RWPE1 (cell line): Measurements from ENCODE around the gene ACOT7.

Experiments
- CTCF ChIA-PET: fragments of 350-600 bp; sonication (Branson Sonifier 250); formaldehyde crosslinking; extraction: SDS; loops from one replicate; lab custom pipeline; 2021; lab: Yijun Ruan, JAX
- POLR2A ChIA-PET: fragments of 400-600 bp; formaldehyde crosslinking; extraction: SDS; loops from one replicate; lab custom pipeline; 2020; ENCODE audit warnings: antibody characterized with exemption; ENCODE audit not compliant: low non-redundant PET; lab: Yijun Ruan, JAX
- DNase-seq: peaks from one replicate; pipeline ENCODE4 v3.0.0; 2012; ENCODE audit warnings: low spot score
- H3K27ac ChIP-seq: fragments of 450-650 bp; 2 replicates; pipeline ENCODE4 v1.5.1; 2017
- CTCF ChIP-seq: fragments of 450-650 bp; conservative IDR thresholded peaks from 2 replicates; pipeline ENCODE4 v1.5.1; 2017; ENCODE audit warnings: low read depth, mild to moderate bottlenecking

ACOT7 gene

DNA sequence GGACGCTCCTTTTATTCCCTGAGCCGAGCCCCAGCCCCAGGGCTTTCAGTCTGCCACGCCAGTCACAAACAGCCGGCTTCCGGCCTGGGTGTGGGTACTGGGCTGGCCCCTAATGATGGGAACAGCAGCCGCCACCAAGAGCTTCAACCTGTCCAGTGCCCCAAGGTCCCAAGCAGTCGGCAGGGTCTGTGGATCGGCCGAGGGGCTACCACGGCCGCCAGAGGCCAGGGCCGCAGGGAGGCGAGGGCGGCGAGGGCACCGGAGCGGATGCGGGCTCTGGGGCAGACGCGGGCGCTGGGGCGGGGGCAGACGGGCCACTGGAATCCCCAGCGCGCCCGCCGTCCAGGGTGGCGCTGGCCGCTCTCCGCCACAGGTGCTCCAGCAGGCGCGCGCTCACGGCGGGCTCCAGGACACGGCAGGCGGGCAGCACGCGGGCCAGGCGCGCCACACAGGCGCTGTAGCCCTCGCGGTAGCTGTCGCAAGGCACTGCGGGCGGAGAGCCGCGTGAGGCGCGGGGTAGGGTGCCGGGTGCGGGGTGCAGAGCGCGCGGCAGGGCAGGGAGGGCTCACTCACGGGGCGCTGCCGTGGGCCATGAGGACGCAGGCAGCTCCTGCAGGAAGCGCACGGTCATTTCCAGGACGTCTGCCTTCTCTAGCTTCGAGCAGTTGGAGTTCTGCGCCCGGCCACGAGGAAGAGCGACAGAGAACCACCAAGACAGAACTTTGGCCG, 25.3 kb upstream of the ACOT7 start:
- peak overlapping the region; percentile 66 for H3K27ac ChIP-seq
- TF ChIP-seq CTCF: no peak
- ChIA-PET POLR2A (interaction anchor here (0.5 kb wide), 1 partner anchor 10 kb away, joined by 3 read pairs; no protein-coding TSS in a partner anchor), CTCF (interaction anchor here (0.6 to 6.8 kb wide), 3 partner anchors 20 to 71 kb away, joined by 3 to 85 read pairs (median 9); no protein-coding TSS in a partner anchor)
- DNase-seq: no peak

DNA sequence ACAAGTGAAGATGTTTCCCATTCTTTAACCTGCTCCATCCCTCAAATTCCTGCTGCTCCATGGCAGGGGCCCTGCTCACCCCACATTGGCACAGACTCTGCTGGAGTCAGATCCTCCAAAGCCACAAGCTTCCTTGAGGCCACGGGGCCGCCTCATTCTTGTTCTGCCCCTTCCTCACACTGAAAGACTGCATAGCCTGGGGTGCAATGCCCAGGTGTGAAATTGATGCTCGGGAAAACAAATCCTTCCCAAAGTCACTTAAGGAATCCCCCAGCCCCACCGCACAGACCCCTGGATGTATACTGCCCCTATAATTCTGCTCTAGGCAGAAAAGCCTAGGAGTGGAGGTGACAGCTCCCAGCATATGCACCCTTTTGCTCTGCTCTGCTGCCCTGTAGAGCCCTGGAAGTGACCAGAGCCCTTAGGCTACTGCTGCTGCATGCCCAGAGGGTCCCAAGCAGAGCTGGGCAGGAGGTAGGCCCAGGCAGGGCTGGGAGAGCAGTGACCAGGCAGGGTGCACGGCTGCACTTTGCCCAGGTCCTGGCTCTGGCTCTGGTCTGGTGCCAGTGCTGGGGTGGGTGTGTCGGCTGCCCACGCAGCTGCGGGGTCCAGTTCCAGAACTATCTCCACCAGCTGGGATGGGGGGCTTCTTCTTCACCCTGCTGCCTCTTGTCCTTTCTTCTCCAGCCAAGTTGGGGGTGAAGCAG, 24.5 kb upstream of the ACOT7 start:
- DNase-seq: no peak
- ChIA-PET CTCF (interaction anchor here (0.6 to 6.8 kb wide), 3 partner anchors 21 to 71 kb away, joined by 3 to 85 read pairs (median 4); no protein-coding TSS in a partner anchor), POLR2A (no interaction called here)
- TF ChIP-seq CTCF: no peak
- H3K27ac ChIP-seq: peak overlapping the region; percentile 97; the same call in 1 of the 2 replicates

- peak overlapping the region; percentile 97 for H3K27ac ChIP-seq
- CTCF ChIA-PET: no interaction called here
- no peak for TF ChIP-seq CTCF
- POLR2A ChIA-PET: interaction anchor here (0.5 kb wide), 1 partner anchor 163 kb away, joined by 3 read pairs; the partner anchor contains the start of gene ZBTB48
- no peak for DNase-seq
Observed at GRCh38 chr1:6416906-6417305, 23.3 kb upstream of the ACOT7 start.

- H3K27ac ChIP-seq: peak overlapping the region; percentile 97
- no peak for TF ChIP-seq CTCF
- DNase-seq: no peak
- ChIA-PET CTCF (no interaction called here), POLR2A (interaction anchor here (0.5 kb wide), 1 partner anchor 163 kb away, joined by 3 read pairs; the partner anchor contains the start of gene ZBTB48)
Observed at GRCh38 chr1:6416295-6416656, 22.7 kb upstream of the ACOT7 start.

DNA sequence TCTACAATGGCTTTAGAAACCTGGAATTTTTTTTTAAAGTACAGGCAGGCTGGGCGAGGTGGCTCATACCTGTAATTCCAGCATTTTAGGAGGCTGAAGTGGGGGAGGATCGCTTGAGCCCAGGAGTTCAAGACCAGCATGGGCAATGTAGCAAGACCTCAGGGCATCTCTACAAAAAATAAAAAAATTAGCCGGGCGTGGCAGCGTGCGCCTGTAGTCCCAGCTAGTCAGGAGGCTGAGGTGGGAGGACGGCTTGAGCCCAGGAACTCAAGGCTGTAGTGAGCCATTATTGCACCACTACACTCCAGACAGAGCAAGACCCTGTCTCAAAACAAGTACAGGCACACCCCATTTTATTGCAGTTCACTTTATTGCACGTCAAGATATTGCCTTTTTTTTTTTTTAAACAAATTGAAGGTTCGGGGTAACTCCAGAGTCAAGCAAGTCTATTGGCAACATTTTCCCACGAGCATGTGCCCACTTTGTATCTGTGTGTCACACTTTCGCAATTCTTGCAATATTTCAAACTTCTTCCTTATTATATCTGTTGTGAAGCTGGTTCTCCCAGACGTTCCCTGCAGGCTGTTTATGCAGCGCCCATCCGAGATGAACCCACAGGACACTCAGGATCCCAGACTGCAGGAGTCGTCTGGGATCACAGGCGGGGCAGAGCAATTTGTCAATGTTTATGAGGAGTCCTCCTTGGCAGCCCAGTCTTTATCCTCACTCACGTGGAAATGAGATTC, 21.5 kb upstream of the ACOT7 start:
- CTCF ChIA-PET: interaction anchor here (0.6 to 1.6 kb wide), 6 partner anchors 8 to 77 kb away, joined by 3 to 10 read pairs (median 6); partner anchors contain the start of gene PLEKHG5
- no peak for TF ChIP-seq CTCF
- H3K27ac ChIP-seq: peak overlapping the region; percentile 97
- no peak for DNase-seq
- POLR2A ChIA-PET: interaction anchor here (0.5 to 0.7 kb wide), 3 partner anchors 12 to 45 kb away, joined by 3 read pairs; no protein-coding TSS in a partner anchor

DNA sequence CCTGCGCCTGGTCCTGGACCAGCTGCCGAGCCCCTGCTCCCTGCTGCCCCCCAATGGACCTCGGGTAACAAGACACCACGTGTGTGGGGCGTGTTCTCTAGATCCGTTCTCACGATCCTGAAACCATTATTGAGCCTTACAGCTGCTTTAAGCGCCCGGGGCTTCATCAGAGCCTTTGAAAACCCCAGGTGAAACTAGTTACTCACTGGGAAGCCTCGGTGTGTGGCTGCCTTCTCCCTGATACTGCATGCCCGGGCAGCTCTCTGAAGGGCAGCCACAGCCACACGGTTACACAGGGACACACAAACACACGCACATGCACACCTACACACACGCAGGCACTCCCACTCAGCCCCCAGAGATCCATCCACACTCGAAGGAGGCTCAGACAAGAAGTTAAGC, 20.9 kb upstream of the ACOT7 start:
- peak; percentile 89 for DNase-seq

More for the DNA sequence above, 20.9 kb upstream of the ACOT7 start:
- CTCF ChIA-PET: interaction anchor here (0.7 to 1.6 kb wide), 7 partner anchors 9 to 170 kb away, joined by 3 to 10 read pairs (median 5); partner anchors contain the start of gene PLEKHG5
- peak overlapping the region; percentile 97 for H3K27ac ChIP-seq
- peak; percentile 79 for TF ChIP-seq CTCF
- POLR2A ChIA-PET: interaction anchor here (0.7 kb wide), 1 partner anchor 46 kb away, joined by 3 read pairs; no protein-coding TSS in a partner anchor
